SK-N-SH treated with all-trans-retinoic acid at 6 μM for 48 hours (cell line): ENCODE measurements around the gene PLEKHG4B.

Experiments
- ATAC-seq: fragments of 200-7000 bp; cut with Tn5 transposase; 3 replicates; pipeline ENCODE4 v1.9.1; 2020; ENCODE audit warnings: mild to moderate bottlenecking, moderate library complexity
- ARNTL ChIP-seq: fragments of 450-650 bp; formaldehyde crosslinking; IDR thresholded peaks from 2 replicates; pipeline ENCODE4 v1.5.0; 2020; ENCODE audit warnings: low read depth, mild to moderate bottlenecking, moderate library complexity, borderline replicate concordance
- GLIS3 ChIP-seq: fragments of 250-450 bp; sonication (Bioruptor Pico); IDR thresholded peaks from 2 replicates; pipeline ENCODE4 v1.5.0; 2020; ENCODE audit warnings: mild to moderate bottlenecking, moderate library complexity
- ISL1 ChIP-seq: fragments of 250-450 bp; sonication (Bioruptor Pico); IDR thresholded peaks from 2 replicates; pipeline ENCODE4 v2.1.2; 2022; ENCODE audit warnings: mild to moderate bottlenecking, moderate library complexity
- OSR1 ChIP-seq: fragments of 250-450 bp; sonication (Bioruptor Pico); IDR thresholded peaks from 2 replicates; pipeline ENCODE4 v1.8.0; 2022; ENCODE audit warnings: moderate library complexity, mild to moderate bottlenecking, inconsistent platforms
- PPARA ChIP-seq: fragments of 250-450 bp; sonication (Bioruptor Pico); IDR thresholded peaks from 2 replicates; pipeline ENCODE4 v1.5.0; 2020; ENCODE audit warnings: mild to moderate bottlenecking, borderline replicate concordance
- RARB ChIP-seq: fragments of 250-450 bp; sonication (Bioruptor Pico); IDR thresholded peaks from 2 replicates; pipeline ENCODE4 v1.8.0; 2021; ENCODE audit warnings: mild to moderate bottlenecking, moderate library complexity
- SNAI2 ChIP-seq: fragments of 250-450 bp; sonication (Bioruptor Pico); IDR thresholded peaks from 2 replicates; pipeline ENCODE4 v1.5.0; 2020; ENCODE audit warnings: mild to moderate bottlenecking, moderate library complexity
- TCF4 ChIP-seq: fragments of 250-450 bp; sonication (Bioruptor Pico); IDR thresholded peaks from 2 replicates; pipeline ENCODE4 v1.8.0; 2021; ENCODE audit warnings: mild to moderate bottlenecking, moderate library complexity, borderline replicate concordance
- TOX ChIP-seq: fragments of 250-450 bp; sonication (Bioruptor Pico); IDR thresholded peaks from 2 replicates; pipeline ENCODE4 v1.8.0; 2021; ENCODE audit warnings: mild to moderate bottlenecking, moderate library complexity, borderline replicate concordance
- ZC3H10 ChIP-seq: fragments of 250-450 bp; sonication (Bioruptor Pico); IDR thresholded peaks from 2 replicates; pipeline ENCODE4 v1.5.1; 2021; ENCODE audit warnings: mild to moderate bottlenecking, moderate library complexity
- ZFP3 ChIP-seq: fragments of 250-450 bp; sonication (Bioruptor Pico); IDR thresholded peaks from 2 replicates; pipeline ENCODE4 v1.5.0; 2020; ENCODE audit warnings: mild to moderate bottlenecking, moderate library complexity
- ZFP30 ChIP-seq: fragments of 450-650 bp; formaldehyde crosslinking; IDR thresholded peaks from 2 replicates; pipeline ENCODE4 v1.5.0; 2022; ENCODE audit warnings: mild to moderate bottlenecking, moderate library complexity
- ZNF565 ChIP-seq: fragments of 450-650 bp; formaldehyde crosslinking; conservative IDR thresholded peaks from 2 replicates; pipeline ENCODE4 v1.5.0; 2020; ENCODE audit warnings: low read depth, mild to moderate bottlenecking, moderate library complexity
- ZNF70 ChIP-seq: fragments of 450-650 bp; formaldehyde crosslinking; IDR thresholded peaks from 2 replicates; pipeline ENCODE4 v1.5.0; 2020; ENCODE audit warnings: mild to moderate bottlenecking, moderate library complexity
- ZNF8 ChIP-seq: fragments of 450-650 bp; formaldehyde crosslinking; IDR thresholded peaks from 2 replicates; pipeline ENCODE4 v1.5.0; 2020; ENCODE audit warnings: mild to moderate bottlenecking, moderate library complexity
- TF ChIP-seq, protein P1 (sequence below): fragments of 250-450 bp; sonication (Bioruptor Pico); IDR thresholded peaks from 2 replicates; pipeline ENCODE4 v1.5.0; 2020; ENCODE audit warnings: mild to moderate bottlenecking, moderate library complexity
- TF ChIP-seq, protein P2 (sequence below): fragments of 250-450 bp; sonication (Bioruptor Pico); IDR thresholded peaks from 2 replicates; pipeline ENCODE4 v1.8.0; 2021; ENCODE audit warnings: low read depth, mild to moderate bottlenecking, moderate library complexity, borderline replicate concordance
- TF ChIP-seq, protein P3 (sequence below): fragments of 250-450 bp; sonication (Bioruptor Pico); IDR thresholded peaks from 2 replicates; pipeline ENCODE4 v1.5.1; 2021; ENCODE audit warnings: mild to moderate bottlenecking, moderate library complexity
- TF ChIP-seq, protein P4 (sequence below): fragments of 250-450 bp; sonication (Bioruptor Pico); IDR thresholded peaks from 2 replicates; pipeline ENCODE4 v1.8.0; 2020; ENCODE audit warnings: mild to moderate bottlenecking, moderate library complexity, borderline replicate concordance
- TF ChIP-seq, protein P5 (sequence below): fragments of 250-450 bp; sonication (Bioruptor Pico); IDR thresholded peaks from 2 replicates; pipeline ENCODE4 v1.5.1; 2020; ENCODE audit warnings: low read depth, mild to moderate bottlenecking, moderate library complexity

Gene PLEKHG4B

DNA sequence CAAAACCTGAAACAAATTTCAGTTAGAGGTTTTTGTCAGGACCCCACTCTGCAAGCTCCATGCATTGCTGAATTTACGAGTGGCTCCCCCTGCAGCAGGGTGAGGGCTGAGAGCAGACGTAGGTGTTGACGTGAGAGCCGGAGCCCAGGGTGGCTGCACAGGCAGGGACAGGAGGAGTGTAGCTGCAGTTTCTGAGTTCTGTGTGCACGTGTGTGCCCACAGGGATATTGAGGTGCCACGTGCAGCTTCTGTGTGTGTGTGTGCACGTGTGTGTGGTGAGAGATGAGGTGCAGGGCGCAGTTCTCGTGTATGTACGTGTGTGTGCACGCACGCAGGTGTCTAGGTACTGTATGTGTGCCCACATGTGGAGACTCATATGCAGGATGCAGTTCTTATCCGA lies 14.6 kb downstream of the PLEKHG4B start:
- ATAC-seq, result no peak
- no peak for TF ChIP-seq SNAI2 (CRISPR knock-in tag)
- TF ChIP-seq ISL1 (CRISPR knock-in tag), result no peak
- TF ChIP-seq, protein P1, sequence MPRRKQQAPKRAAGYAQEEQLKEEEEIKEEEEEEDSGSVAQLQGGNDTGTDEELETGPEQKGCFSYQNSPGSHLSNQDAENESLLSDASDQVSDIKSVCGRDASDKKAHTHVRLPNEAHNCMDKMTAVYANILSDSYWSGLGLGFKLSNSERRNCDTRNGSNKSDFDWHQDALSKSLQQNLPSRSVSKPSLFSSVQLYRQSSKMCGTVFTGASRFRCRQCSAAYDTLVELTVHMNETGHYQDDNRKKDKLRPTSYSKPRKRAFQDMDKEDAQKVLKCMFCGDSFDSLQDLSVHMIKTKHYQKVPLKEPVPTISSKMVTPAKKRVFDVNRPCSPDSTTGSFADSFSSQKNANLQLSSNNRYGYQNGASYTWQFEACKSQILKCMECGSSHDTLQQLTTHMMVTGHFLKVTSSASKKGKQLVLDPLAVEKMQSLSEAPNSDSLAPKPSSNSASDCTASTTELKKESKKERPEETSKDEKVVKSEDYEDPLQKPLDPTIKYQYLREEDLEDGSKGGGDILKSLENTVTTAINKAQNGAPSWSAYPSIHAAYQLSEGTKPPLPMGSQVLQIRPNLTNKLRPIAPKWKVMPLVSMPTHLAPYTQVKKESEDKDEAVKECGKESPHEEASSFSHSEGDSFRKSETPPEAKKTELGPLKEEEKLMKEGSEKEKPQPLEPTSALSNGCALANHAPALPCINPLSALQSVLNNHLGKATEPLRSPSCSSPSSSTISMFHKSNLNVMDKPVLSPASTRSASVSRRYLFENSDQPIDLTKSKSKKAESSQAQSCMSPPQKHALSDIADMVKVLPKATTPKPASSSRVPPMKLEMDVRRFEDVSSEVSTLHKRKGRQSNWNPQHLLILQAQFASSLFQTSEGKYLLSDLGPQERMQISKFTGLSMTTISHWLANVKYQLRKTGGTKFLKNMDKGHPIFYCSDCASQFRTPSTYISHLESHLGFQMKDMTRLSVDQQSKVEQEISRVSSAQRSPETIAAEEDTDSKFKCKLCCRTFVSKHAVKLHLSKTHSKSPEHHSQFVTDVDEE (CRISPR knock-in tag), result no peak
- no peak for TF ChIP-seq TCF4 (CRISPR knock-in tag)
- no peak for TF ChIP-seq GLIS3 (CRISPR knock-in tag)
- TF ChIP-seq ZFP3 (CRISPR knock-in tag), result no peak
- no peak for TF ChIP-seq TOX (CRISPR knock-in tag)
- no peak for TF ChIP-seq ZFP30 (CRISPR knock-in tag)
- TF ChIP-seq ARNTL (CRISPR knock-in tag), result no peak
- TF ChIP-seq, protein P2, sequence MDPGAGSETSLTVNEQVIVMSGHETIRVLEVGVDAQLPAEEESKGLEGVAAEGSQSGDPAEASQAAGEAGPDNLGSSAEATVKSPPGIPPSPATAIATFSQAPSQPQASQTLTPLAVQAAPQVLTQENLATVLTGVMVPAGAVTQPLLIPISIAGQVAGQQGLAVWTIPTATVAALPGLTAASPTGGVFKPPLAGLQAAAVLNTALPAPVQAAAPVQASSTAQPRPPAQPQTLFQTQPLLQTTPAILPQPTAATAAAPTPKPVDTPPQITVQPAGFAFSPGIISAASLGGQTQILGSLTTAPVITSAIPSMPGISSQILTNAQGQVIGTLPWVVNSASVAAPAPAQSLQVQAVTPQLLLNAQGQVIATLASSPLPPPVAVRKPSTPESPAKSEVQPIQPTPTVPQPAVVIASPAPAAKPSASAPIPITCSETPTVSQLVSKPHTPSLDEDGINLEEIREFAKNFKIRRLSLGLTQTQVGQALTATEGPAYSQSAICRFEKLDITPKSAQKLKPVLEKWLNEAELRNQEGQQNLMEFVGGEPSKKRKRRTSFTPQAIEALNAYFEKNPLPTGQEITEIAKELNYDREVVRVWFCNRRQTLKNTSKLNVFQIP (CRISPR knock-in tag), result no peak
- TF ChIP-seq ZNF8 (CRISPR knock-in tag), result no peak
- TF ChIP-seq PPARA (CRISPR knock-in tag), result no peak

DNA sequence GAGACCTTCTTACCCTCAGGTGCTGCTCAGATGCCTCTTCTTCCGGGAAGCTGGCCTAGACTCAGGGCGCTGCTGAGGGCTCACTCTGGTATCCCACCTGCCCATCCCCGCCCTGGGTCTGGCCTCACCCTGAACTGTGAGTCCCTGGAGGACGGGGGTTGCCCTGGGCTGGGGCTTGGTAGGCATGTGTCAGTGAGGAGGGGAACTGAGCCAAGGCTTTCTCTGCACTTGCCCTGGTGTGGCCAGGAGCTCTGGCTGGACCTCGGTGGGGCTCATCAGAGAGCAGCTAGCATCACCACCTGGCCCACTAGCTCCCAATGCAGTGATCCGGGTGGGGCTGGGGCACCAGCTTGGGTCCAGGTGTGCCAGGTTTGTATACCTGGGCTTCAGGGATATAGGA lies 15.6 kb downstream of the PLEKHG4B start:
- no peak for ATAC-seq

DNA sequence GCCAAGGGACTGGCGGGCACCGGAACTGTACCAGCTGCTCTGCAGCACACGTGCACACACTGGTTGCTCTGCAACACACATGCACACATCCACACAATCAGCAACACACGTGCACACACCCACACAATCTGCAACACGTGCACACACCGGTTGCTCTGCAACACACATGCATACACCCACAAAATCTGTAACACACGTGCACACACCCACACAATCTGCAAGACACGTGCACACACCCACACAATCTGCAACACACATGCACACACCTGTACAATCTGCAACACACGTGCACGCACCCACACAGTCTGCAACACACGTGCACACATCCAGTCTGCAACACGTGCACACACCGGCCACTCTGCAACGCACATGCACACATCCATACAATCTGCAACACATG lies 17.9 kb downstream of the PLEKHG4B start:
- no peak for ATAC-seq
- TF ChIP-seq ZFP30 (CRISPR knock-in tag), result no peak
- TF ChIP-seq, protein P3, sequence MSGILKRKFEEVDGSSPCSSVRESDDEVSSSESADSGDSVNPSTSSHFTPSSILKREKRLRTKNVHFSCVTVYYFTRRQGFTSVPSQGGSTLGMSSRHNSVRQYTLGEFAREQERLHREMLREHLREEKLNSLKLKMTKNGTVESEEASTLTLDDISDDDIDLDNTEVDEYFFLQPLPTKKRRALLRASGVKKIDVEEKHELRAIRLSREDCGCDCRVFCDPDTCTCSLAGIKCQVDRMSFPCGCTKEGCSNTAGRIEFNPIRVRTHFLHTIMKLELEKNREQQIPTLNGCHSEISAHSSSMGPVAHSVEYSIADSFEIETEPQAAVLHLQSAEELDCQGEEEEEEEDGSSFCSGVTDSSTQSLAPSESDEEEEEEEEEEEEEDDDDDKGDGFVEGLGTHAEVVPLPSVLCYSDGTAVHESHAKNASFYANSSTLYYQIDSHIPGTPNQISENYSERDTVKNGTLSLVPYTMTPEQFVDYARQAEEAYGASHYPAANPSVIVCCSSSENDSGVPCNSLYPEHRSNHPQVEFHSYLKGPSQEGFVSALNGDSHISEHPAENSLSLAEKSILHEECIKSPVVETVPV (CRISPR knock-in tag), result no peak
- TF ChIP-seq, protein P4, sequence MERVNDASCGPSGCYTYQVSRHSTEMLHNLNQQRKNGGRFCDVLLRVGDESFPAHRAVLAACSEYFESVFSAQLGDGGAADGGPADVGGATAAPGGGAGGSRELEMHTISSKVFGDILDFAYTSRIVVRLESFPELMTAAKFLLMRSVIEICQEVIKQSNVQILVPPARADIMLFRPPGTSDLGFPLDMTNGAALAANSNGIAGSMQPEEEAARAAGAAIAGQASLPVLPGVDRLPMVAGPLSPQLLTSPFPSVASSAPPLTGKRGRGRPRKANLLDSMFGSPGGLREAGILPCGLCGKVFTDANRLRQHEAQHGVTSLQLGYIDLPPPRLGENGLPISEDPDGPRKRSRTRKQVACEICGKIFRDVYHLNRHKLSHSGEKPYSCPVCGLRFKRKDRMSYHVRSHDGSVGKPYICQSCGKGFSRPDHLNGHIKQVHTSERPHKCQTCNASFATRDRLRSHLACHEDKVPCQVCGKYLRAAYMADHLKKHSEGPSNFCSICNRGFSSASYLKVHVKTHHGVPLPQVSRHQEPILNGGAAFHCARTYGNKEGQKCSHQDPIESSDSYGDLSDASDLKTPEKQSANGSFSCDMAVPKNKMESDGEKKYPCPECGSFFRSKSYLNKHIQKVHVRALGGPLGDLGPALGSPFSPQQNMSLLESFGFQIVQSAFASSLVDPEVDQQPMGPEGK, result no peak
- TF ChIP-seq ZNF8 (CRISPR knock-in tag), result no peak
- TF ChIP-seq SNAI2 (CRISPR knock-in tag), result no peak
- TF ChIP-seq, protein P2 (CRISPR knock-in tag), result no peak
- TF ChIP-seq, protein P1 (CRISPR knock-in tag), result no peak
- no peak for TF ChIP-seq ZFP3 (CRISPR knock-in tag)
- TF ChIP-seq ZNF70 (CRISPR knock-in tag), result no peak
- TF ChIP-seq RARB, result no peak
- no peak for TF ChIP-seq ISL1 (CRISPR knock-in tag)
- TF ChIP-seq TCF4 (CRISPR knock-in tag), result no peak
- TF ChIP-seq ARNTL (CRISPR knock-in tag), result no peak
- no peak for TF ChIP-seq PPARA (CRISPR knock-in tag)
- TF ChIP-seq TOX (CRISPR knock-in tag), result no peak
- TF ChIP-seq ZC3H10, result no peak
- TF ChIP-seq, protein P5, sequence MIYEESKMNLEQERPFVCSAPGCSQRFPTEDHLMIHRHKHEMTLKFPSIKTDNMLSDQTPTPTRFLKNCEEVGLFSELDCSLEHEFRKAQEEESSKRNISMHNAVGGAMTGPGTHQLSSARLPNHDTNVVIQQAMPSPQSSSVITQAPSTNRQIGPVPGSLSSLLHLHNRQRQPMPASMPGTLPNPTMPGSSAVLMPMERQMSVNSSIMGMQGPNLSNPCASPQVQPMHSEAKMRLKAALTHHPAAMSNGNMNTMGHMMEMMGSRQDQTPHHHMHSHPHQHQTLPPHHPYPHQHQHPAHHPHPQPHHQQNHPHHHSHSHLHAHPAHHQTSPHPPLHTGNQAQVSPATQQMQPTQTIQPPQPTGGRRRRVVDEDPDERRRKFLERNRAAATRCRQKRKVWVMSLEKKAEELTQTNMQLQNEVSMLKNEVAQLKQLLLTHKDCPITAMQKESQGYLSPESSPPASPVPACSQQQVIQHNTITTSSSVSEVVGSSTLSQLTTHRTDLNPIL (CRISPR knock-in tag), result no peak

More for the DNA sequence above, 15.6 kb downstream of the PLEKHG4B start:
- TF ChIP-seq ZNF565 (no peak), RARB (no peak), ZNF70 (CRISPR knock-in tag) (no peak), OSR1 (CRISPR knock-in tag) (no peak)
- TF ChIP-seq, protein P4, result no peak
